Fibroblast of mammary gland (primary cell): ENCODE data around the gene SMCO2.
A peak's percentile ranks its signal among the peaks of the same experiment; 100 is the strongest.

Experiments
- DNase-seq: peaks from one replicate; pipeline ENCODE4 v3.0.0-alpha.2; 2010; ENCODE audit warnings: low read depth
- H3K4me3 ChIP-seq: 2 replicates; pipeline ENCODE4 v1.5.1; 2011; ENCODE audit warnings: low read depth, mild to moderate bottlenecking, low read length, moderate library complexity; ENCODE audit not compliant: control insufficient read depth
- CTCF ChIP-seq: conservative IDR thresholded peaks from 2 replicates; pipeline ENCODE4 v1.5.1; 2011; ENCODE audit warnings: low read depth, low read length, inconsistent platforms; ENCODE audit not compliant: control insufficient read depth, insufficient read depth

SMCO2 gene

GRCh38 chr12:27524494-27524835 lies 77.9 kb downstream of the SMCO2 start:
- peak overlapping the region; percentile 75 for H3K4me3 ChIP-seq
- no peak for DNase-seq
- no peak for TF ChIP-seq CTCF

- peak; percentile 90 for DNase-seq
- TF ChIP-seq CTCF = peak; percentile 3
- H3K4me3 ChIP-seq = peak overlapping the region; percentile 75
These were observed 78.6 kb downstream of the SMCO2 start for GRCh38 chr12:27524839-27525753.

- DNase-seq = no peak
- no peak for TF ChIP-seq CTCF
- no peak overlapping the region for H3K4me3 ChIP-seq
These were observed 81.0 kb downstream of the SMCO2 start for GRCh38 chr12:27527512-27527911.

GRCh38 chr12:27528788-27529187 lies 82.3 kb downstream of the SMCO2 start:
- no peak for DNase-seq

GRCh38 chr12:27530157-27530922 lies 83.8 kb downstream of the SMCO2 start:
- no peak overlapping the region for H3K4me3 ChIP-seq
- peak; percentile 54 for DNase-seq
- TF ChIP-seq CTCF = no peak

More at GRCh38 chr12:27528788-27529187, 82.3 kb downstream of the SMCO2 start:
- TF ChIP-seq CTCF = no peak
- H3K4me3 ChIP-seq = no peak overlapping the region

GRCh38 chr12:27531896-27532295 lies 85.4 kb downstream of the SMCO2 start:
- peak; percentile 51 for DNase-seq
- no peak for TF ChIP-seq CTCF

More at GRCh38 chr12:27531896-27532295, 85.4 kb downstream of the SMCO2 start:
- no peak overlapping the region for H3K4me3 ChIP-seq
